H1 (cell line): ENCODE data around the gene EEPD1. TPM values are rescaled to one million over a fixed set of nuclear protein-coding genes. Genes with fewer than 3 reads are reported as not detected.
"Not testable (repeated sequence)": the region's sequence is repeated elsewhere in the genome, so short reads cannot be mapped to it uniquely, and the experiment has no call there.

Experiments used
- CTCF ChIA-PET: fragments of 300-600 bp; sonication (Branson Sonifier 250); formaldehyde crosslinking; loops from one replicate; lab custom pipeline; 2021; ENCODE audit not compliant: partially characterized antibody; lab: Charles Lee
- POLR2A ChIA-PET: fragments of 300-600 bp; sonication (Branson Sonifier 250); formaldehyde crosslinking; loops from one replicate; lab custom pipeline; 2021; ENCODE audit warnings: inconsistent platforms; ENCODE audit not compliant: partially characterized antibody; lab: Charles Lee
- DNase-seq, 2 experiments: peaks; one replicate each; pipeline versions ENCODE4 v3.0.0 to v3.0.0-alpha.2; 2010 to 2022; ENCODE audit warnings: low spot score in 2 of 2, low read depth in 1 of 2, mixed read lengths in 1 of 2
- FAIRE-seq: peaks from 2 replicates; lab custom pipeline; 2011; peaks lifted over from hg19 to GRCh38; lab: Jason Lieb, UNC
- H2AFZ ChIP-seq: 2 replicates; pipeline ENCODE4 v1.8.1; 2012; ENCODE audit warnings: low read length, inconsistent platforms
- H2AK5ac ChIP-seq: 2 replicates; pipeline ENCODE4 v1.6.1; 2013; ENCODE audit warnings: low read depth, low read length
- H2BK120ac ChIP-seq: replicated peaks from 2 replicates; pipeline ENCODE3; 2013; ENCODE audit warnings: low read depth, low read length, inconsistent platforms
- H2BK12ac ChIP-seq: 2 replicates; pipeline ENCODE4 v1.6.1; 2013; ENCODE audit warnings: low read depth, low read length
- H2BK15ac ChIP-seq: 2 replicates; pipeline ENCODE4 v1.6.1; 2013; ENCODE audit warnings: low read length
- H2BK20ac ChIP-seq: 2 replicates; pipeline ENCODE4 v1.6.1; 2013; ENCODE audit warnings: low read length
- H2BK5ac ChIP-seq: 2 replicates; pipeline ENCODE4 v1.6.1; 2013; ENCODE audit warnings: low read depth, low read length
- H3K14ac ChIP-seq: 2 replicates; pipeline ENCODE4 v1.6.1; 2013; ENCODE audit warnings: inconsistent platforms; ENCODE audit not compliant: insufficient read length
- H3K18ac ChIP-seq: 2 replicates; pipeline ENCODE4 v1.6.1; 2013; ENCODE audit warnings: low read length; ENCODE audit errors: extremely low read depth
- H3K23ac ChIP-seq: 2 replicates; pipeline ENCODE4 v1.6.1; 2013; ENCODE audit warnings: inconsistent platforms; ENCODE audit not compliant: insufficient read length
- H3K23me2 ChIP-seq: 2 replicates; pipeline ENCODE4 v1.6.1; 2013; ENCODE audit warnings: low read depth, low read length
- H3K27ac ChIP-seq: 2 replicates; pipeline ENCODE4 v1.6.1; 2011; ENCODE audit warnings: low read depth, low read length, inconsistent platforms
- H3K27me3 ChIP-seq, 4 experiments: replicated peaks in 1 of 4; 1 replicate in 1 of 4; 2 replicates in 3 of 4; pipeline versions ENCODE4 v1.6.1 to v1.8.1; 2011 to 2013; ENCODE audit warnings: low read length in 3 of 4, mild to moderate bottlenecking in 3 of 4, inconsistent platforms in 2 of 4, mixed read lengths in 2 of 4, moderate library complexity in 1 of 4; ENCODE audit not compliant: control insufficient read depth in 3 of 4, insufficient read depth in 3 of 4; ENCODE audit errors: extremely low read depth in 1 of 4
- H3K36me3 ChIP-seq, 4 experiments: 2 replicates each; pipeline versions ENCODE4 v1.6.1 to v1.8.1; 2011 to 2013; ENCODE audit warnings: mild to moderate bottlenecking in 4 of 4, low read length in 3 of 4, moderate library complexity in 2 of 4, control low read depth in 1 of 4, inconsistent platforms in 1 of 4; ENCODE audit not compliant: insufficient read depth in 4 of 4, control insufficient read depth in 2 of 4
- H3K4ac ChIP-seq: replicated peaks from 2 replicates; pipeline ENCODE3; 2013; ENCODE audit warnings: low read length, low read depth, mixed read lengths, inconsistent platforms; ENCODE audit not compliant: insufficient read length
- H3K4me1 ChIP-seq, 4 experiments: replicated peaks in 1 of 4; 1 replicate in 1 of 4; 2 replicates in 3 of 4; pipeline versions ENCODE4 v1.6.1 to v1.8.1; 2011 to 2013; ENCODE audit warnings: low read length in 3 of 4, inconsistent platforms in 2 of 4, mixed read lengths in 1 of 4; ENCODE audit not compliant: insufficient read depth in 4 of 4, control insufficient read depth in 3 of 4
- H3K4me2 ChIP-seq, 2 experiments: 2 replicates each; pipeline versions ENCODE4 v1.6.1 to v1.8.1; 2011 to 2013; ENCODE audit warnings: low read depth in 2 of 2, low read length in 2 of 2, control low read depth in 1 of 2, inconsistent platforms in 1 of 2, mild to moderate bottlenecking in 1 of 2; ENCODE audit not compliant: insufficient read depth in 1 of 2
- H3K4me3 ChIP-seq, 4 experiments: fragments of 200-600, 300-600 bp in 1 of 4; sonication (generic), shearing (Covaris generic), sonication (Bioruptor Twin) in 1 of 4; 2 replicates each; pipeline versions ENCODE4 v1.5.1 to v1.8.1; 2011 to 2016; ENCODE audit warnings: low read length in 4 of 4, low read depth in 3 of 4, control low read depth in 2 of 4, inconsistent platforms in 2 of 4, mild to moderate bottlenecking in 2 of 4, mixed read lengths in 1 of 4, moderate library complexity in 1 of 4; ENCODE audit not compliant: insufficient read depth in 2 of 4; ENCODE audit errors: extremely low read depth in 1 of 4
- H3K56ac ChIP-seq: replicated peaks from 2 replicates; pipeline ENCODE3; 2013; ENCODE audit warnings: low read depth, mild to moderate bottlenecking, mixed read lengths, low read length, inconsistent platforms; ENCODE audit not compliant: insufficient read length
- H3K79me1 ChIP-seq: 2 replicates; pipeline ENCODE4 v1.6.1; 2013; ENCODE audit warnings: low read depth, low read length, control low read depth
- H3K79me2 ChIP-seq, 2 experiments: 2 replicates each; pipeline versions ENCODE4 v1.6.1 to v1.8.1; 2012 to 2013; ENCODE audit warnings: low read length in 2 of 2, mild to moderate bottlenecking in 2 of 2, inconsistent platforms in 1 of 2; ENCODE audit not compliant: insufficient read depth in 2 of 2, control insufficient read depth in 1 of 2
- H3K9ac ChIP-seq, 4 experiments: replicated peaks in 1 of 4; 1 replicate in 1 of 4; 2 replicates in 3 of 4; pipeline versions ENCODE4 v1.6.1 to v1.8.1; 2011 to 2013; ENCODE audit warnings: low read depth in 3 of 4, low read length in 3 of 4, control low read depth in 2 of 4, mild to moderate bottlenecking in 2 of 4, moderate library complexity in 2 of 4, inconsistent platforms in 1 of 4; ENCODE audit errors: extremely low read depth in 1 of 4
- H3K9me3 ChIP-seq, 2 experiments: 2 replicates each; pipeline versions ENCODE4 v1.6.1 to v1.8.1; 2012 to 2013; ENCODE audit warnings: mild to moderate bottlenecking in 2 of 2, moderate library complexity in 2 of 2, control low read depth in 1 of 2, inconsistent platforms in 1 of 2, low read depth in 1 of 2, low read length in 1 of 2, mixed read lengths in 1 of 2; ENCODE audit not compliant: insufficient read depth in 2 of 2
- H4K20me1 ChIP-seq, 2 experiments: replicated peaks in 1 of 2; 2 replicates each; pipeline versions ENCODE3 to v1.8.1; 2011 to 2013; ENCODE audit warnings: inconsistent platforms in 2 of 2, low read length in 2 of 2, mild to moderate bottlenecking in 1 of 2; ENCODE audit not compliant: insufficient read depth in 2 of 2, control insufficient read depth in 1 of 2
- H4K5ac ChIP-seq: 2 replicates; pipeline ENCODE4 v1.6.1; 2013; ENCODE audit warnings: low read length, low read depth, mixed read lengths, inconsistent platforms; ENCODE audit not compliant: insufficient read length
- H4K8ac ChIP-seq: 2 replicates; pipeline ENCODE4 v1.8.0; 2013; ENCODE audit warnings: mild to moderate bottlenecking, moderate library complexity, low read length, inconsistent platforms; ENCODE audit not compliant: insufficient read depth; ENCODE audit errors: extremely low read depth
- H4K91ac ChIP-seq: replicated peaks from 2 replicates; pipeline ENCODE3; 2013; ENCODE audit warnings: low read length, mixed read lengths, inconsistent platforms; ENCODE audit not compliant: insufficient read length
- WGBS, 2 experiments: shearing (Covaris generic) in 1 of 2; methylation state at CpG; one replicate each; pipeline versions ENCODE4 v1.1.6 to v1.1.7; 2013 to 2015; ENCODE audit warnings: low lambda C conversion rate in 2 of 2, mixed read lengths in 2 of 2, inconsistent platforms in 1 of 2, low coverage in 1 of 2, missing lambda C conversion rate in 1 of 2; ENCODE audit not compliant: insufficient replicate concordance in 2 of 2, insufficient coverage in 1 of 2, insufficient read length in 1 of 2; ENCODE audit errors: extremely low coverage in 1 of 2, missing lambda C conversion rate in 1 of 2; 5-methylcytosine and 5-hydroxymethylcytosine counted together
- polyA plus RNA-seq, 7 experiments: library from polyadenylated mRNA; depleted of rRNA in 3 of 7; stranded (reverse) in 5 of 7; unstranded in 2 of 7; fragments of >200 nt in 5 of 7; fragments of 200-250 nt in 2 of 7; gene quantifications; 1 replicate in 5 of 7; 2 replicates in 1 of 7; 4 replicates in 1 of 7; pipeline versions ENCODE4 v1.2.1 to v1.2.3, GENCODE V29; 2011 to 2013; ENCODE audit warnings: missing spikeins in 2 of 7, mixed read lengths in 2 of 7
- total RNA-seq: library from RNA; stranded (reverse); fragmentation: NEBNext Ultra II Directional; extraction: Animal tissue kit (Norgen Biotek cat#: 25700); gene quantifications from 2 replicates; pipeline ENCODE4 v1.2.1, GENCODE V29; 2021

The EEPD1 gene
- total and polyA plus RNA-seq, 2 of the 8 experiments (the other 6 are each of a cell fraction or from before 2014, with no cell fraction given) = 3.1 to 7.8 TPM

GRCh38 chr7:36149240-36149639, 3.8 kb upstream of the EEPD1 start:
- H3K18ac ChIP-seq, H2BK12ac ChIP-seq, DNase-seq, H3K9me3 ChIP-seq, H2BK120ac ChIP-seq, H2AK5ac ChIP-seq, H3K4me3 ChIP-seq, H3K36me3 ChIP-seq, H3K9ac ChIP-seq, FAIRE-seq, H3K23ac ChIP-seq, H2BK20ac ChIP-seq, H3K4me2 ChIP-seq, POLR2A ChIA-PET, H2AFZ ChIP-seq, H3K27ac ChIP-seq, H3K4me1 ChIP-seq, H3K4ac ChIP-seq, H3K27me3 ChIP-seq, H3K14ac ChIP-seq, H3K23me2 ChIP-seq, H4K91ac ChIP-seq, H4K20me1 ChIP-seq, H4K5ac ChIP-seq, H3K79me2 ChIP-seq, H2BK15ac ChIP-seq, H3K79me1 ChIP-seq, H4K8ac ChIP-seq, H3K56ac ChIP-seq, H2BK5ac ChIP-seq: not testable (repeated sequence)
- CTCF ChIA-PET = interaction anchor here (1.0 to 1.9 kb wide), 3 partner anchors 10 to 20 kb away, joined by 4 to 7 read pairs (median 6); no protein-coding TSS in a partner anchor
- 80% methylated on average over 1 of the region's 2 CpGs; no CpG with 5 or more reads in 1 of the 2 experiments for WGBS, 2 experiments
